GM19455 (cell line): ENCODE results near the gene EPB41L2.

Experiments
- ATAC-seq: cut with Tn5 transposase; IDR thresholded peaks from one replicate; pipeline ENCODE4 v1.9.1; 2021; ENCODE audit not compliant: unreplicated experiment

Gene EPB41L2

GRCh38 chr6:130879826-130880225 lies 183.2 kb downstream of the EPB41L2 start:
- no peak for ATAC-seq

DNA sequence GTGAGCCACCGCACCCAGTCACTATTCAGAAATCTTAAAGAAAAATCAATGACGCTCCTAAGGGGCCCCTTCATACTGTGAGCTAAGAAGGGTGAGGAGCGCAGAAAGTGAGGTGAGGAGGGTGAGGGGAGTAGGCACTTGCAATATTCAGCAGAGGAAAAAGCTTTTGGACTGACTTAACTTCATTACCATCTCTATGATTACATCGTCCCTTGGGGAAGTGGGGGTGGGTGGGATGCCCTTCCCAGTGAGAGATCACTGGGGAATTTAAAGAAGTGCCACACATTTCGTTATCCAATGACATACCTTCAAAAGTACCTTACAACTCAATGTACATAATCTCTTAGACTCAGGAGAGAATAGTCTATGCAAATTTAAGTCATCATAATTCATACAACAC lies 189.3 kb downstream of the EPB41L2 start:
- no peak for ATAC-seq

DNA sequence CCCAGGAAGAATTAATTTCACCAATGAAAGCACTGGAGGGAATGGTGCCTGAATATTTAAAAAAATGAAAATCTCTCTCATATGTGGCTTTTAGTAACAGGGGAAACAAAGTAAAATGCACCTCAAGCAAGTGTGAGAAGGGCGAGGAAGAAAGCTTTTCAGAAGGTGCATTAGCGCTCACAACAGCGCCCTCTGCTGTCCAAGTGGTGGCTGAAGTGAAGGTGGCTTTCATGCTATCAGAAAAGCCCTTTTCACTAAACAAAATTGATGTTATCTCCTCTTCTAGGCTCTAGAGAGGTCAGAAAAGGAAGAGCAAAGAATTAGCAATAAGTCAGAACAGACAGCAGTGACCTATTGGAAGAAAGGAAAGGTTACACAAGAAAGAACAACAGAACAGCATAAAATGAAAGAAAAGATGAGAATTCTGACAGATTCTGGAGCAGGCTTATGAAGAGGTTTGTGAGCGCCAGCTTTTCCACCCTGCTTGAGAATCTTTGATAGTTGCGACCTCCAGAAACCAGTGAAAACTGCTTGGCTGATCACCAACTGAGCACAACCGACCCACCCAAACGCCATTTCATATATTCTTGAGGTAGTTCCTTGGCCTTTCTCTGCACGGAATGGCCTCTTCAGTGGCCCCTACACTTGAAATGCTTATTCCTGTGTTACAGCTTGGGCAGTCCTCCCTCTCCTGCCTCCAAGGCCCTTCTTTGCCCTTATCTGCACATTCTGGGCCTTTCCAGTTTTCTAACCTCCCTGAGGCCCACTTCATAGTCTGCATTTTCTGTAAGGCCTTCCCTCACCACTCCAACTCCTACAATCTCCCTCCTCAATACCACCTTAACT lies 190.6 kb downstream of the EPB41L2 start:
- peak; percentile 74 for ATAC-seq

DNA sequence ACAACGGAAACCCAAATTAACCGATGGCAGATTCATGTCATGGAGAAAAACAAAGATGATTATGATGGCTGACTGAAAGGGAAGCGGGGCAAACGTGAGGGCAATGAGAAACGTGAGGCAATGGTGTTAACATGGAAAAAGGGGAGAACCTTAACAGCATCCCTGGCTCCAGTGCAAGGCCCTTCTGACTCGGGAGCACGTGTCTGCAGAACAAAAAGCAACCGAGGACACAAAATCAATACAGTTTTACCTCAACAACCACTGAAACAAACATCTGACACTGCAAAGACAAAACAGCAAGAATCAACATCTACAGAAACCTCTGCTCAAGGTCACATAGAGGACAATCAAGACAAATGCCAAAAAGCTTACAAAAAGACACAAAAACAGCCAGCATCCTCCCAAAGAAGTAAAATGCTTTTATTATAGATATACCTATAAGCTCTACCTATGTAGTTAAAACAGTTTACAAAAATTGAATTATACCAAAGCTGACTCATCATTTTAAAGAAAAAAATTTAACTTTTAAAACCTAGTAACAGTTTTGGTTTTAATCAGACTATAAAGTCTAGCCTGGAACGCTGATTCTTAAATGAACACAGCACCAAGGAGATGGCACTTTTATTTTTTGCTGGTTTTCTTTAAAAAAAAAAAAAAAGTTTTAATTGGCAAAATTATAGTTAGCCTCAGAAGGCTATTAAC lies 192.7 kb downstream of the EPB41L2 start:
- no peak for ATAC-seq

DNA sequence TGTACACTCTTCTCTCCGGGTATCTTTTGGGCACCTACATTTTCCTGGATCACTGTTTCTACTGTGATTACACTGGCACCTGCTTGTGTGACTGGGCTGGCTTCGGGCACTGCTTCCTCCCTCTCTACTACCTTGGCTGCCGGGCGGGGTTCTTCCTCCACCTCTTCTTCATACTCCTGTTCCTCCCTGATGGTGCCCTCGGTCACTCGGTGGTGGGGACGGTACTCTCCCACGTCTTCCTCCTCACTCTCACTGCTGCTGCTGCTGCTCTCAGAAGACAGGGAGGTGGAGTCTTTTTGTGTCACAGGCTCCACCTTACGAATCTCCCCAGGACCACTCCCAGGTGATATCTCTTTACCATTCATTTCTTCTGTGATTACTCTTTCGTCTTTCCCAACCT lies 193.4 kb downstream of the EPB41L2 start:
- ATAC-seq: no peak

DNA sequence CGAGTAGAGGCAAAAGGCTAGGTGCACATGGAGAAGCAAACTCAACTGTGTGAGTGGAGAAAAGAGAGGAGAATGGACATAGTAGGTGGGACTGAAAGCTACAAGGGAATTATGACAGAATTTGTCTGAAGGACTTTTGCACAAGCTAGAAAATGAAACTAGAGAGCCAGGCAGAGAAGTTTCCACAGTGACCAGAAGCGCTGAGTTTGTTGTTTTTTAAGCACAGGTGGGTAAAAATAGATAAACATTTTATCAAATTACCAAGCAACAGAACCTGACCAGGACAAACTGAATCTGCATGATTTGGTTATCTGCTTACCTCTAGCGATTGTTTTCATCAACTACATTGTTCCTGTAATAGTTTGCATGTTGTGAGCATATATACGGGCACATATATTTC lies 197.3 kb downstream of the EPB41L2 start:
- ATAC-seq: no peak

DNA sequence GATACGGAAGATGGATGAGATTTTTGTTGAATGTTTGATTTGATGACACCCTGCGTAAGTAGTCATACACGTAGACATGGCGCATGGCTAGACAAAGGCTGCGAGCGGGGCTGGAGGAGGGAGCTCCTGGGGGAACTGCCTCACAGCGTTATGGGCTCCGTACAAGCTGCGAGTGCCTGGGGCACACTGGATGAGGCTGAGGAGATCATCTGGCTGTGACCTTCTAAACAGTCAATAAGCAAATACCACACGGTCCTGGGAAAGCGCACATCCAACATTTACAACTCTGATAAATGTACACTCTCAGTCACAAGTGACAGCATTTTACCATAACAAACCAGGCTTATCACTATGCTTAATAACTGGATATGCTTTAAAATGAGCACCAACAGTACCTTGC lies 198.7 kb downstream of the EPB41L2 start:
- ATAC-seq: no peak

- no peak for ATAC-seq
These were observed 199.4 kb downstream of the EPB41L2 start for GRCh38 chr6:130863415-130864230.

DNA sequence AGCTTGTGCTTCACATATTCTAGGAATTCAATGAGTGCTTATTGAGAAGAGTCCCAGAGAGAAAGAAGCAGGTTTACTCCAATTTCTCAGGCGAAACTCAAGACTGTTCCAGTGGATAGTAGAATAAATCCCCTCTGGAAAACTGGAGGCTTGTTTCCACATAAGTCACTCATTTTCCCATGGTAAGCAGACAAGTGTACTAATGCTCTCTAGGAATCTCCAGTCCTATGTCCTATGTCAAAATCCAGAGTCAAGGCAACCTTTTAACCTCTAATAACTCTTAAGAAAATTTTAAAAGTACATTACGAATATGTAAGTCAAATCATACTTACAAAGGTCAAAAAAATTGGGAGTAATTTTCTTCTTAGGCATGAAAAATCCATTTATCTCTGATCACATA lies 200.7 kb downstream of the EPB41L2 start:
- ATAC-seq: no peak

DNA sequence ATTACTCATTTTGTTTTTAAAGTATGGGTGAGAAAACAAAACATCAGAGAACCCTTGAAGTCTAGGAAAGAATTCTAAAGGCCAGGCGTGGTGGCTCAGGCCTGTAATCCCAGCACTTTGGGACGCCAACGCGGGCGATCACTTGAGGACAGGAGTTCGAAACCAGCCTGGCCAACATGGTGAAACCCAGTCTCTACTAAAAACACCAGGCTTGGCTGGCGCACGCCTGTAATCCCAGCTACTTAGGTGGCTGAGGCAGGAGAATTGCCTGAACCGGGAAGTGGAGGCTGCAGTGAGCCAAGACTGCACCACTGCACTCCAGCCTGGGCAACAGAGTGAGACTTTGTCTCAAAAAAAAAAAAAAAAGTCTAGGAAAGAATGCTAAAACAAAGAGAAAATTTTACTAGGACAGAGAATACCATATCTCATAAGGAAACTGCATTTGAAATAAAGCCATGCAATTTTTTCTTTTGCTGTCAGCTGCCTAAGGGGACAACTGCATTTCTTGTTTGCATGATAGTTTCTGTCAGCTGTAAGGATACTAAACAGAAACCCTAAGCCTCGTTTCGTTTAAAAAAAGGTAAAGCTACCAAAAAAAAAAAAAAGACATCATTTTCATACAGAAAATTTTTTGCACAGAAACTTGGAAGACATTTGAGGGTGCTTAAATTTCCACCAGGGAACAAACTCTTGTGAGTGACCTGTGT lies 203.7 kb downstream of the EPB41L2 start:
- no peak for ATAC-seq

DNA sequence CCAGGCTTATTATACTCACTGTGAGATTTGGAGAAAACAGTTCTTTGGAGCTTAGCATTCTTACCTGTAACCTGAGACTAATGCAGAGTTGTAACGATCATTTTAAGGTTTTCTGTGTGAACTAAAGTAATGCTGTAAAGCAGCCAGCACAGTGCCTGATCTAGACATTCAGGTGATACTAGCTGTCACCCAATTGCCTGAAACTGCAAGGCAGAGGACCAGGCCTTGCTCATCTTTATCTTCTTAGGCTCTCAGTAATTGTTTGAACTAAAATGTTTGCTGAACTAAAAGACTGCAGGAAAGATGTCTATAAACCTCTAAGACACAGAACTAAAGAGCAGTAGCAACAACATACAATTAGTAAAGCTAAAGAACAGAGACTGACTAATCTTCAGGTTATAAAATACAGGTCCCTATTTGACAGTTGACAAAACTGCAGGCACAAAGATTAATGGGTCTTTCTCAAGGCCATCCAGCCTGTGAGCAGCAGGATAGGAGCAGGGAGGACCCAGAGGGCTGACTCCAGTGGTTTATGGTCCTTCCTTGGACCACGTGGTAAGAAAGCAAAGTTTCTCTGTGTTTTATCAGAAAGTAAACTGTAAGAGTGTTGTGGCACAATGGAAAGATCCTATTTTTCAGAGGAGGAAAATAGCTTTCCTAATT lies 204.4 kb downstream of the EPB41L2 start:
- ATAC-seq: no peak

- no peak for ATAC-seq
These were observed 205.0 kb downstream of the EPB41L2 start for GRCh38 chr6:130858054-130858453.

DNA sequence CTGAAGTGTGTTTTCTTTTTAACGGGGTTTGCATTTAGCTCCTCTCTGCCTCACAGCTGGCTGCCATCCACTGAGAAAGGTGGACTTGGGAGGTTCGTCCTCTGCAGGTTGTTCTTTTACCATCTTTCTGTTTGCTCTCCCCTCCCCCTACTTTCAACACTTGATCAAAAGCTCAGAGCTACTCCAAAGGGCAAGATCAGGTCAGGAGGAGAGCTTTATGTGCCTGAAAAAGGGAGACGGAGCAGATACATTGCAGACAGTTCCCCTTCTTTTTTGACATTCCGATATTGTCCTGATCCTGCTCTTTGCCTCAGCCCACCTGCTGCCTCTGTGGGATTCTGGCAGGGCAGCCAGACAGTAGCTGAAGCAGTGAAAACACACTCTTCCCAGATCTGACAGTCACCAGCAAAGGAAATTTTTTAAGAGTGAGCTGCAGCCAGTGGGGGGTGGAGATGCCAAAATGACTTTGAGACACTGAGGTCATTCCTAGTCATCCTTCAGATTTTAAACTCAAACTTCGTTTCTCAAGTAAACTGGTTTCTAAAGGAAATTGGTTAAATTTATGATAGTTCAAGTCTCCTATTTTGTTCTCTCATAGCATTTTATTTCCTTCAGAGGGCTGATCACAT lies 209.4 kb downstream of the EPB41L2 start:
- ATAC-seq: no peak

DNA sequence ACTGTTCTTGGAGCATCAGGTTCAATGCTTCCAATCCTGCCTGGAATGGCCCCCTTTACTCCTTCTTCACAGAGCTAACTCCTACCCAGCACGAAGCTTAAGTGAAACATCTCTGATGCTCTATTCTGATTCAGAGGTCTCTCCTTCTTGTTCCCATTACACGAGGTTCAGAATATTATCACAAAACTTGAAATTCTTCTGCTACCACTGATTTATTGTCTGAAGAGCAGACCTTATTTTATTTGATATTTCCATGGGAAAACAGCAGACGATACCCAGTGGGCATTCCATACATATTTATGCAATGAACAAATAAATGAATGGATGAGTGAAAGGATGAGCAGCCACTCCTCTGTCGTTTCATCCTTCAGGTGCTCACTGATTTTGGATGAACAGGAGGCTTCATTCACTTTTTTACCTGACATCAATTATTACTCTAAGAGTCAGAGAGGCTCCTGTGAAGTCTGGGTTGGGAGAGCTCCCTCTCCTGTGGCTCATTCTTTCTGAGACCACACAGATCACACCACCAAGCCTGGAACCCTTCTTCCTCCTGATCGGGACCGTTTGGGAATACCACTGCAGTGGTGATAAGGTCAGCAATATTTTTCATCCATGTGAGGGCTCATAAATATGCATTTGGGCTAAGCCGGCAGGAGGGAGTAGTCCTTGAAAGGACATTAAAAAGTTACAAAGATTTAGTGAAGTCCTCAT lies 210.0 kb downstream of the EPB41L2 start:
- ATAC-seq: no peak

GRCh38 chr6:130851026-130851425 lies 212.0 kb downstream of the EPB41L2 start:
- no peak for ATAC-seq

- ATAC-seq: no peak
These were observed 213.5 kb downstream of the EPB41L2 start for GRCh38 chr6:130849594-130849993.

DNA sequence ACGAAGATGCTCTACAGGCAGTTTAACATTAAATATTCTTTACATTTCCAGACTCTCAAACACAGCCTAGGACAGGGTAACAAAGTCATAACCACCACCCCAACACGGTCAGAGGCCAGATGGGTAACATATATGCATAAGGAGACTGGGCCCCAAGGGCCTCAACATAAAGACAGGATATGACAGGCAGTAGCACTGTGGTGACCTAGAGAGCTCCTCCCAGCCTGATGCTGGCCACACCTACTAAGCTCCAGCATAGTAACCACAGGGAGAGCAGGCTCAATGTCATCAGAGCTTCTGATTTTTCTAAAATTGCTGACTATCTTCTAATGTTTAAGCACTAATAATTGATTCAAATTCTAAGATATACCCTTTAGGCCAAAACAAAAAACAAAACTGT lies 214.1 kb downstream of the EPB41L2 start:
- ATAC-seq: no peak

DNA sequence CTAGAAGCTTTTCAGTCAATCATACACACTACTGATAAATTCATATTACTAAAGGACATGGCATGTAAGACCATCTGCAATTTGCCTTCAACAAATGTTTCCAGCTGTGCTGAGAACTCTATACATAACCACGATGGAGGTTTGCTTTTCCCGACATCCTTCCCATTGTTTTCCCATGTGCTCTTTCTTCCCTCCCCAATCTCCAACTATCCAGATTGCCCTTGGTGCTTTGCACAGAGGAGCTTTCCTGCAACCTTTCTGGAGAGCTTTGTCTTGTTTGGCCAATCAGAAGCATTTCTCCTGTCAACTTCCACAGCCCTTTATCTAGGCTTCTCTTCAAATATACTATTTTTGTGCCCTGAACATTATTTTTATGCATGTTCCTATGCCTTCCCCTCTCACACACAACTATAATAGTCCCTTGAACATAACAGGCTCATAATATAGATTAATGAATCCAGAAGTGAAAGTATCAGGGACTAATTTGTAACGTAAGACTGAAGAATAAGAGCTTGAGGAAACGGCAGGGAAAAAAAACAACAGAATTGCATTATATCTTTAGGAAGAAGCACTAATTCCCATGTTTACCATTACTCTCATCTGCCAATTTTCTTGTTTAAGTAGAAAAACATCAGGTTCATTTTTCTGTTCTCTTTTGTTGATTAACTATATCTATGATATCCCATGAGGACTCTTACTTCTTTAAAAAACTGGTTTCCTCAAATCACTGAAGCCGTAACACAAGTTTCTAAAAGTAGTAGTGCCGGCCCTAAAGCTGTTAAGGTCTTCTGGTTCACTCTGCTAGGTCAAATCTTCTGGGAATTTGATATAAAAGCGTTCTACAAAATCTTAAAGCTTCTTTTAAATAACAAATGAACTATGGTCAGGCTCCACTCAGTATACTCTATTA lies 215.8 kb downstream of the EPB41L2 start:
- ATAC-seq: no peak
